Activated CD8-positive, alpha-beta memory T cell treated with anti-CD3 and anti-CD28 coated beads for 1 hour (primary cell): ENCODE measurements around the gene SDF4.
"Not testable (repeated sequence)": the region's sequence is repeated elsewhere in the genome, so short reads cannot be mapped to it uniquely, and the experiment has no call there.

Experiments used
- DNase-seq, 2 donors: peaks; one replicate each; pipeline ENCODE4 v3.0.0-alpha.2; 2020; ENCODE audit warnings: low read depth in 1 of 2; ENCODE audit errors: extremely low read depth in 1 of 2

Gene SDF4

DNA sequence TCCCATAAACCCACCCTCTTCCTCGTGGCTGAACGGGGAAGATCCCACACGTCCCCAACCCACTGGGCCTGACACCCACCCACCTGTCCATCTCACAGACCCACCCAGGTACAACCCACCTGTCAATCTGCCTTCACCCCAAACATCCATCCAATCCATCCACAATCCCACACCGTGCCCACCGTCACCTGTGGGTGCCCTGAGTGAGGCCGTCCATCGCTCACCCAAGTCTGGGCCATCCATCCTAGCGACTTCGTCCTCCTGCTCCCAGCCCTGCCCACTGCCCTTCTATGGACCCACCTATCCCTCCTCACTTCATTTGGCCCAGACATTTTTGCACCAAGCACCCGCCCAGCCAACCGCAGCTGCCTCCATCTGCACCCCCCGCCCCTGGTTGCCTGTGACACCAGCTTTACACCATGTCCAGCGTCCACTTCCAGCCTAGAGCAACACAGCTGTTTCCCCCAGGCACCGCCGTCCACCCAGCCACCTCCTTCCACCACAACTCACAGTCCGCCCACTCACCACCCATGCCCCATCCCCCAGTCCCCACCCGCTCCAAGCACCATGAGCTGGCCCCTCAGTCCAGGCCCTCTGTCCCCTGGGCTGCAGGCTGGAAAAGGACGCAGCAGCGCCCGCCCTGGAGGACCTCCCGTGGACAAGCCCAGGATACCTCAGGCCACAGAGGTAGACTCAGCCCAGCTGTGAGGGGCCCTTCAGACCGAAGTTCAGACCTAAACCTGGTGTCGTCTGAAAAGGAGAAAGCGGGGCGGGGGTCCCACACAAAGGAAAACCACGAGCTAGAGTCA, 50.5 kb downstream of the SDF4 start:
- DNase-seq = no peak

DNA sequence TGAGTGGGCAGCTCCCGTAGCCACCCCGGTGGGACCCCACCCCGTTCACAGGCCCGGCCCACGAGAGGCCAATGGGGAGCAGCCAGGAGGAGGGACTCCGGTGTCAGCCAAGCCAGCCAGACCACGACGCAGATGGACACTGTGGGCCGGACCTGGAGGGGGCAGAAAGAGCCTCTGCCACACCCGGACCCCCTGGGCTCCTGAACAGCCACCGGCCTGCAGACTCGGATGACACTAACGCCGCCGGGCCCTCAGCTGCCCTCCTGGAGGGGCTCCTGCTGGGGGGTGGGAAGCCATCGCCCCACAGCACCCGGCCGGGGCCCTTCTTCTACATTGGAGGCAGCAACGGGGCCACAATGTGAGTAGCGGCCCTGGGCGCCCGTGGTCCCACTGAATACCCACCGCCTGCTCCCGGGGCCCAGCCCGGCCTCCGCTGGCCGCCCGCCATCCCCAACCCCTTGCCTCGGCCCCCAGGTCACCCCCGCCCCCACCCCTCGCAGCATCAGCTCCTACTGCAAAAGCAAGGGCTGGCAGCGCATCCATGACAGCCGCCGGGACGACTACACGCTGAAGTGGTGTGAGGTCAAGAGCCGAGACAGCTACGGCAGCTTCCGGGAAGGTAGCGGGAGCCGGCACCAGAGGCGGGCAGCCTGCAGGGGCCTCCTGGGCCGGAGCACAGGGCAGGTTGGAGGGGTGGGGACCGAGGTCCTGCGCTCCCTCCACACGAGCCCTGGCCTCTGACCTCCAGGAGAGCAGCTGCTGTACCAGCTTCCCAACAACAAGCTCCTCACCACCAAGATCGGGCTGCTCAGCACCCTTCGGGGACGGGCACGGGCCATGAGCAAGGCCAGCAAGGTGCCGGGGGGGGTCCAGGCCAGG, 51.6 kb downstream of the SDF4 start:
- DNase-seq = no peak

DNA sequence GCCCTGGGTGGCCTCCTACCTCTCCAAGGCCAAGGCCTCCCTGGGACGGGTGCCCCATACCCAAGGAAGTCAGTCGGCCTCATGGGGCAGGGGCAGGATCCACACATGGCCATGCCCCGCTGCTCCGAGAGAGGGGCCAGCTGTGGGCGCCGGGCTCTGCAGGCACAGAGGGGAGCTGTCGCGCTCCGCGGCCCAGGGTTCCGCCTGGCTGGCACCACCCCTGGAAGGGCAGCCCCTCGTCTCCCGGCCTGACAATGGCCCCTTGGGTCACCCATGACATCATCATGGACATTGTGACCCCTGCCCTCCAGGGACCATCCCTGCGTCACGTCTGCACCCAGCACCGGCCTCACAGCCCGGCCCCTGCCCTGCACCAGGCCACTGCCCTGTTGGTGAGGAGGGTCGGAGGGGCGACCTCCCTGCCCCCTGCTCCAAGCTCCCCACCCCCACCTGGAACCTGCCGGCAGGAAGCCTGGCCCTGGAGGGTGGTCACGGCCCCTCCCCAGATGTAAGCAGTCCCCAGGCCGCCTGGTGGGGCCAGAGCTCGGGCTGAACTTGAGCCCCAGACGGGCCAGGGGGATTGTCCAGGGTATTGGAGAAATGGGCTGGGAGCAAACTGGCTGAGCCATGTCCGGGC, 52.3 kb downstream of the SDF4 start:
- DNase-seq = no peak

DNA sequence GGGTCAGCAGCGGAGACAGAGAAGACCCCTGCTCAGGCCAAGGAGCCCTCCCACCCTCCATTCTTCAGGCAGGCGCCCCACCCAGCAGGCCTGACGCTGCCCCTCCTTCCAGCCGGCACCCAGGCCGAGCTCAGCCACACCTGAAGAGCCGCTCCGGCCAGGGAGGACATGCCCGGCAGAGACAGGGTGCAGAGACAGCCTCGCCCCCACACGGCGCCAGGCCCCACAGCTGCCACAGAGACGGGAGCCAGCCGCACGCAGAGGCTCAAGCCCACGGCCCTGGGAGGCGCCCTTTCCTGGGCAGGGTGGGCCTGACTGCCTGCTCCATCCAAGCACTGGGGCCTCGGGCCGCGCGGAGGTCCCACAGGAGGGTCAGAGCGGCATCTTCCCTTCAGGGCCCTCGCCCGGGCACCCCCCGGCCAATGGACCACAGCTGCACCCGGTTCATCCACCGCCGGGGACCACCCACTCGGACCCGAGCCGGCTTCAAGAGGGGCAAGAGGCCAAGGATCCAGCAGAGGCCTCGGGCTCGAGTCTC, 52.9 kb downstream of the SDF4 start:
- DNase-seq = no peak

DNA sequence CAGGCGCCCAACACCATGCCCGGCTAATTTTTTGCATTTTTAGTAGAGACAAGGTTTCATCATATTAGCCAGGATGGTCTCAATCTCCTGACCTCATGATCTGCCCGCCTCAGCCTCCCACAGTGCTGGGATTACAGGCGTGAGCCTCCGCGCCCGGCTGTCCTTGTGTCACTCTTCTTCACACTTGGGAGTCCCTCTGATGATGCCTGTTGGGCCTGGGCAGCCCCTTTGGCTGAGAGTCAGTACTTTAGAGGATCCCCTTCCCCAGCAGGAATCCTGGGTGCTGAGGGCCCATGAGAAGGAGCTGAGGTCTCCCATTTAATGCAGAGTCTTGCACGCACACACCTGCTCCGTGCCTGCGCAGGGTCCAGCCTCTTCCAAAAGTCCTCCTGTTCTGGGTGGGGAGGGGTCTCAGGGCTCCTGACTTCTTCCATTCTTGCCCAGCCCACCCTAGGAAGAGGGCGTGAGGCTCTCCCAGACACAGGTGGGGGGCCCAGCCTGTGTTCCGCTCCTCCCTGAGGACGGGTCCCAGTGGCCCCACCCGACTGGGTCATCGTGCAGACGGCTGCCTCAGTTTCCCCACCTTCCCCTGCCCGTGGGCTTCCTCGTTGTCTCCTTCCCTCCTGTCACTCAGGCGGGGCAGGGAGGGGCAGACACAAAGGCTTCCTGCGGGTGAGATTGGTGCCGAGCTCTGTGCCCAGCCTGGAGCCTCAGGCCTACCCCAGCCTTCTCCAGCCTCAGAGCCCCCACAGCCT, 54.2 kb downstream of the SDF4 start:
- DNase-seq = no peak

DNA sequence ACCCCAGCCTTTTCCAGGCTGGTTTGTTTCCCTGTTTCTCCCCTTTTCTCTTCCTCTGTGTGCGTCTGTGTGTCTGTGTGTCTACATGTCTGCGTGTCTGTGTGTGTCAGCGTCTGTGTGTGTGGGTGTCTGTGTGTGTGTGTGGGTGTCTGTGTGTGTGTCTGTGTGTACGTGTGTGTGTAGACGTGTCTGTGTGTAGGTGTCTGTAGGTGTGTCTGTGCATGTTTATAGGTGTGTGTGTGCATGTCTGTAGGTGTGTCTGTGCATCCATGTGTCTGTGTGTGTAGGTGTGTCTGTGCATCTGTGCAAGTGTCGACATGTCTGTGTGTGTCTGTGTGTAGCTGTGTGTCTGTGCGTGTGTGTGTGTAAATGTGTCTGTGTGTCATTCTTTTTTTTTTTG, 54.9 kb downstream of the SDF4 start:
- DNase-seq = no peak

DNA sequence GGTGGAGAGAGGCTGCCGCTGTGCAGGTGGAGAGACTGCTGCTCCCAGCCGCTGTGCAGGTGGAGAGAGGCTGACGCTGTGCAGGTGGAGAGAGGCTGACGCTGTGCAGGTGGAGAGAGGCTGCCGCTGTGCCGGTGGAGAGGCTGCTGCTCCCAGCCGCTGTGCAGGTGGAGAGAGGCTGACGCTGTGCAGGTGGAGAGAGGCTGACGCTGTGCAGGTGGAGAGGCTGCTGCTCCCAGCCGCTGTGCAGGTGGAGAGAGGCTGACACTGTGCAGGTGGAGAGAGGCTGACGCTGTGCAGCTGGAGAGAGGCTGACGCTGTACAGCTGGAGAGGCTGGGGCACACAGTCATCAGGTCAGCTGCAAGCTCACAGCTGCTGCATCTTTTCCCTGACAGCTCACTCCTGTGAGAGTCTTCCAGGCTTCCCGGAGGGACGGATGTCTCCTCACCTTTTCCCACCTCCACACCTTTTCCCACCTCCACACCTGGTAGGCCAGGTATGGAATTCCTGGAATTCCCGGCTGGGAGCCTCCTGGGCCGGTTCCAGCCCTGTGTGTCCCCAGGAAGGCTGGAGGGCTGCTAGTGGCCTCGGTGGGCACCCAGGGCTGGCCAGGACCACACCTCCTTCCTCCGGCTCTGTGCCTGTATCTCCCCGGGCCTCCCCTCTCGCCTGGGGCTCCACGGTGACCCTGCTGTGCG, 55.6 kb downstream of the SDF4 start:
- not testable (repeated sequence) for DNase-seq

DNA sequence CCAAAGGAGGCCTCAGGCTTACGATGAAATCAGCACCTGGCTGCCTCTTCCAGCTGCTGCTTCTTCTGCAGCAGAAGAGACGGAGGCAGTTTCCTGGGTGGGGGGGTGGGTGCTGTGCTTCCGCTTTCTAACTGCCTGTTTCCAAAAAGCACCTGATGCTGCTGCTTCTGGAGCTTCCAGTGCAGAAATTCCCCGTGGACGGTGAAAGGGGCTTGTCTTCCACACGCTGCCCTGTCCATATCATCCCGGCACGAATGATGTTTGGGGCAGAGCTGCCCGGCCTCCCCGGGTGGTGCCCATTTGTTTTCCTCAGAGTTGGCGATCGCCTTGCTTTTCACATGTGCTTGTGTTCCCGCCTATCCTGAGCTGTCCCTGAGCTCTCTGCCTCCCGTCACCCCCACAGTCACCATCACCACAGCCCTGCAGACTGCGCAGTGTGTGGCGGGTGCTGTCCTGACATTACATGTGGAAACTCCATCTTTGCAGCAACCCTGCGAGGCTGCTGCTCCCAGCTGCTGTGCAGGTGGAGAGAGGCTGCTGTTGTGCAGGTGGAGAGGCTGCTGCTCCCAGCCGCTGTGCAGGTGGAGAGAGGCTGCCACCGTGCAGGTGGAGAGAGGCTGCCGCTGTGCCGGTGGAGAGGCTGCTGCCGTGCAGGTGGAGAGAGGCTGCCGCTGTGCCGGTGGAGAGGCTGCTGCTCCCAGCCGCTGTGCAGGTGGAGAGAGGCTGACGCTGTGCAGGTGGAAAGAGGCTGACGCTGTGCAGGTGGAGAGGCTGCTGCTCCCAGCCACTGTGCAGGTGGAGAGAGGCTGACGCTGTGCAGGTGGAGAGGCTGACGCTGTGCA, 56.4 kb downstream of the SDF4 start:
- no peak for DNase-seq

DNA sequence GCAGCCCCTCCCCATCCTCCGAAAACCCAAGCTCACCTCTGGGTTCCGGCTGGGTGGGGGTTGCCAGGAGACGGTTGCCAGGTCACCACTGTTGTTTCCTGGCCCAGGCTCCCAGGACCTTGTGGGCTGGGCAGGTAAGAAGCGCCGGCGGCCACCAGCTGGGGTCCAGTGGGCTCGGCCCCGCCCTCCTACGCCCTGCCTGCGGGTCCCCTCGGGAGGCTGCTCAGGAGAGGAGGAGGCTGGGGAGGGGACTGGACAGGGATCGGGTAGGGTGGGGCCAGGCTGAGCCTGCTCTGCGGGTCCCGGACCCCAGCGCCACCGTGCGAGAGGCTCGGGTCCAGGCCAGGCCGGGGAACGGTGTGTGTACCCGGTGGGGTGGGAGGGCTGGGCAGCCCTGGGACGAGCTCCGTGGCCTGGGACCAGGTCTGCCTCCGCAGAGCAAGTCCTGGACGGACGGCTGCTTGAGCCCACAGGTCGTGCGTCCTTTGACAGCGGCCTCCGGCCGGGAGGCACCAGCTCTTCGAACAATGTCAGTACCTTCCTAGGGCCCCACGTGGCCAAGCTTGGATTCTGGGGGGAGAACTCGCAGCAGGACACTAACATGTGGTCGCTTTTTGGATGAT, 57.9 kb downstream of the SDF4 start, which contains the start of gene TTLL10:
TSS of gene TTLL10 (plus strand) at position 88 of the 623 bp plus-strand sequence. CDS start 5,336 bp downstream, outside the sequence.
- peak; percentile 20 to 41 for DNase-seq

DNA sequence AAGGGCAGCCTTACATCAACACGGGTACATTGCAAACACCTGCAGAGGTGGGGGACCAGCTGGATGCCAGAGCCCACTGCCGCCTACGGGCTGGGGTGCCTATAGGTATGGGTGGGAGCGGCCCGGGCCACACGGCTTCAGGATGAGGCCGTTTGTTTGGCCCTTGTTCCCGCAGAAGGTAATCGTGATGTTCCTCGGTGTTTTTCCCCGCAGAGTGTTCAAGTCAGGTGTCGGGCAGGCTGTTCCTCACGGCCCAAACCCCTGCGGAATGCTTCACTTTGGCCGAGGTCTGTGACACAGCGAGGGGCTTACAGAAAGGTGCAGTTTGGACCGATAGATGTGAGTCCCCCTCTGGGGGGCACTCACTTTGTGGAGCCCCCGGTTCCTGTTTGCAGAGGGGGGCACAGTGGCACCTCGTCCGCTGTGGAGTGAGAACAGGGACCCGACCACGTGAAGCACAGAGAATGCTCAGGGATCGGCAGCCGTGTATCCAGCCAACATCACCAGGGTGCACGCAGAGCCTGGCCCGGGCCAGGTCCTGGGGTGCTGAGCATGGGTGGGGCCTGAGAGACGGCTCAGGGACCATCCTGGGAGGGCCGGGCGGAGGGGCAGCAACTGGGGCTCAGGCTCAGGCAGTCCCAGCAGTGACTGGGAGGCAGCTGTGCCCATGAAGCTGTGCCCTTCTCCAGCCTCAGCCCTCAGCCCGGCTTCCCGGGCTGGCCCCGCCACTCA, 58.6 kb downstream of the SDF4 start:
- DNase-seq = no peak

DNA sequence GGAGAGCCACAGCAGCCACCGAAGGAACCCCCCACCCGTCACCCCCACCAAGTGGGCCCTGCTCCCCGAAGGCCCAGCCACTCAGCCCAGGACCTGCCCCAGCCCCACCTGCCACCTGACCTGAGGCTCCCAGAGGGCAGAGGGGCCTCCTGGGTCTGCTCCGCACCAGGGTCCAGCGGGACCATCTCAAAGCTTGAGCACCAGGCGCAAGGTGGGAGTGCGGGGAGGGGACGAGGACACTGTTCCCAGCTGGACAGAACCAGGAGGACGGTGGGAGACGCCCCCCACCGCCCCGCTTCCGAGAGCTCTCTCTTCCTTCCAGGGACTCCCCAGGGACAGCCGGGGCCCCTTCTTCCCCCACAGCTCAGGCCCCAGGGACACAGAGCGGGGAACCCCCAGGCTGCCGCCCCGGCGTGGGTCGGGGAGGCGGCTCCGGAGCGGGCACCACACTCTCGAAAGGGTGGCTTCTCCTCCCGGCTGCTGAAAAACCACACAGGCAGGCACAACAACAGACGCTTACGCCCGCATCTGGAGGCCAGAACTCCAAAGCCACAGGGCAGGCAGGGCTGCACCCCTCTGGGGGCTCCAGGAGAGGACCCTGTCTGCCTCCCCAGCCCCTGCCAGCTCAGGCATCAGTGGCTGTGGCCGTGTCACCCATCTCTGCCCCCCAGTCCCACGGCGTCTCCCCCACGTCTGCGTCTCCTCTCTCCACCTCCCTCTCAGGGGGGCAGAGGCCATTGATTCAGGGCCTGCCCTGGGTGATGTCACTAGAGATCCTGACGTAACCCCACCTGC, 60.1 kb downstream of the SDF4 start:
- DNase-seq = peak in 1 of 2 donors; percentile 25

DNA sequence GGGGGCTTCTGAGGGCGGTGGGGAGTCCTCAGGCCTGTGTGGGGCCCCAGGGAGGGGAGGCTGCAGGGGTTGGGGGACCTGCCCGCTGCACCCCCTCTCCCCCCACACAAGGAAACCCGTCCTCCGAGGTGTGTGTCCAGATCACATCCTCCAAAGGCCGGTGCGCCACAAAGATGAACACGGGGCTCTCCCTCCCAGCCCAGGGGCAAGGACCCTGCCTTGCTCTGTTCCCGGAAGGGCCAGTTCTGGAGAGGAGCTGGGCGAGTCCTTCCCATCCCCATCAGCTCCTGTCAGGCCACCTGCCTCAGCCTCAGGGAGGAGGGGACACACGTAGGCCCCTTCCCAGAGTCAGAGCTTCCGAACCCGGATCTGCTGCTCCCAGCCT, 60.6 kb downstream of the SDF4 start:
- DNase-seq = no peak

DNA sequence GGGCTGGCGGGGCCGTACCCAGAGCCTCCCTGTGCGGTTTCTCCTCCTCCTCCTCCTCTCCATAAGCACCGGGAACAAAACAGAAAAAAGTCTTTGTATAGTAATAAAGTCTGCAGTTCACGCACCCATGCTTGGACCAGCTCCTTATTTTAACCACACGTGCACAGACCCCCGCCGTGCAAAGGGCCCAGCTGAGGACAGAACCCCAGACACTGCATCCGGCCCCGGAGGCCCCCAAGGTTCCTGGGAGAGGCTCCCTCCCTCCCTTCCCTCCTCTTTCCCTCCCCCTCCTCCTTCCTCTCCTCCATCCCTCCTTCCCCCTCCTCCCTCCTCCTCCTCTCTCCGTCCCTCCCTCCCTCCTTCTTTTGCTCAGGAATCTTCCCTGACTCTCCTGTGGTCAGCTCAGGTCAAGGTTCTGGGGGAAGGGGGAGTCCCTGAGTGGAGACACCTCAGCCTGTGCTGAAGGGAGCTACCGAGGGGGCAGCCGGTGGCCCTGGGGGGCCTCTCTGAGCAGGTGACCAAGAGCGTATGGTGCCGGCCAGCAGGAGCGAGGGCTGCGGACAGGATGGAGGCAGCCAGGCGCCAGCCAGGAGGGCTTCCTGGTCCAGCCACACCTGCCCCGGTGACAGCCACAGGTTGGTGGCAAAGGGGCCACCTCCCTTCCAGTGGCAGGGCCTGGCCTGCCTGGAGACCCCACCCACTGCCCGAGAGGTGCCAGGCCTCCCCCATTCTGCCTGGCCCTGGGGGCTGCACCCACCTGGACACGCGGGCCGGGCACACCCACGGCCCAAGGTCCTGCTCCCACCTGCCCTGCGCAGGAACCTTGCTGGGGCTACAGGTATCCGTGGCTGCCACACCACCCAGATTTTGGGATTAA, 61.3 kb downstream of the SDF4 start:
- DNase-seq = no peak

DNA sequence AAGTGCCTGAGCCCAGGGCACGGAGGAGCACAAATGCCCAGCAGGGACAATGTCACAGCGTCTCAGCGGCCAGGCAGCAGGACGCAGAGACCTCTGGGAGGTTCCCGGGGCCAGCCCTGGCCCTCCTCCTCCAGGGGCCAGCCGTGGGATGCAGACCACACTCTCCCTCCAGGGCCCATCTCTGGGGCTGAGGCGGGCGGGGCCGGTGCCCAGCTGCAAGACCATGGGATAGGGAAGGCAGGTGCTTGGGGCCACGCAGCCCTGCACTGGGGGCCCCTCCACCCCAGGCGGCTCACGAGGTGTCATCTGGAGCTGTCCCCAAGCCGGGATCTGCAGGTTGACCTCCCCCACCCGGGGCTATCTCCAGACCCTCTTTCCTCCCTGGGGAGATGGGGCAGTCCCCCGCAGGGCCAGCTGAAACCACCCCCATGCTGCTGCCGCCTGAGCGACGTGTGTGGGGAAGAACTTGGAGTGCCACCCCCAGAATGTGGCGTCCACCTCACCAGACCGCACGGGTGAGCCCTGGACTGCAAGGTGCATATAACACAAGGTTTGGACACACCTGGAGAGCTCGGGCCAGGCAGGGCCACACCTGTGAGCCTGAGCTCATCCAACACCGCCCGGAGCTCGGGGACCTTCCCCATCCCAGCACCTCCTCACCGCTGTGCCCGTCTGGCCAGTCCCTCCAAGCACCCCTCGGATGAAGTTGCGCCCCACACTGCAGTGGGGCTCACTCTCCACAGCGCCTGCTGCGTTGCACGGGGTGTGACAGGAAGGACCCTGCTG, 62.2 kb downstream of the SDF4 start:
- DNase-seq = no peak
